K562 (cell line): Measurements from ENCODE around the gene ABCC1. TPM values are rescaled to one million over a fixed set of nuclear protein-coding genes. Genes with fewer than 3 reads are reported as not detected.
A peak's percentile ranks its signal among the peaks of the same experiment; 100 is the strongest.

Experiments
- ATAC-seq: fragments of 200-7000 bp; cut with Tn5 transposase; 3 replicates; pipeline ENCODE4 v1.9.1; 2020; ENCODE audit warnings: moderate library complexity
- BruUV-seq: library from RNA; stranded (reverse); fragments of 400-500 nt; replicated peaks from 2 replicates; lab custom pipeline; 2021; lab: Mats Ljungman, UMichigan
- CTCF ChIA-PET: fragments of 300-600 bp; formaldehyde crosslinking; extraction: SDS; loops from one replicate; lab custom pipeline; 2021; ENCODE audit warnings: low intra/inter-chr PET ratio; lab: Yijun Ruan, JAX
- POLR2A ChIA-PET: fragments of 300-600, 350-650 bp; sonication (Branson Sonifier 250); formaldehyde crosslinking; extraction: SDS; loops from one replicate; lab custom pipeline; 2021; ENCODE audit warnings: antibody characterized with exemption, inconsistent platforms; lab: Yijun Ruan, JAX
- DNase-seq, 4 experiments: peaks; one replicate each; pipeline versions ENCODE4 v3.0.0 to v3.0.0-alpha.2; 2011 to 2018; ENCODE audit warnings: low spot score in 3 of 4, mixed read lengths in 3 of 4; ENCODE audit errors: extremely low read depth in 1 of 4
- FAIRE-seq: peaks from 2 replicates; lab custom pipeline; 2011; peaks lifted over from hg19 to GRCh38; lab: Jason Lieb, UNC
- H2AFZ ChIP-seq: 2 replicates; pipeline ENCODE4 v1.6.0; 2011; ENCODE audit warnings: low read depth, low read length, control low read depth, inconsistent platforms
- H3K27ac ChIP-seq: fragments of 200-600 bp; 3 replicates; pipeline ENCODE4 v1.8.0; 2011; ENCODE audit warnings: low read depth, mild to moderate bottlenecking, control low read depth, inconsistent platforms, low read length, moderate library complexity, mixed read lengths; ENCODE audit errors: extremely low read depth
- H3K27me3 ChIP-seq, 2 experiments: fragments of 300-600 bp in 1 of 2; 2 replicates in 1 of 2; 3 replicates in 1 of 2; pipeline versions ENCODE4 v1.6.0 to v1.8.0; 2011; ENCODE audit warnings: inconsistent platforms in 2 of 2, low read length in 2 of 2, mild to moderate bottlenecking in 1 of 2, mixed read lengths in 1 of 2, moderate library complexity in 1 of 2; ENCODE audit not compliant: control insufficient read depth in 2 of 2, insufficient read depth in 2 of 2
- H3K36me3 ChIP-seq: fragments of 300-600 bp; 3 replicates; pipeline ENCODE4 v1.8.0; 2011; ENCODE audit warnings: mild to moderate bottlenecking, low read length, inconsistent platforms; ENCODE audit not compliant: control insufficient read depth, insufficient read depth
- H3K4me1 ChIP-seq, 2 experiments: fragments of 200-600 bp in 1 of 2; replicated peaks in 1 of 2; 2 replicates in 1 of 2; 3 replicates in 1 of 2; pipeline versions ENCODE4 v1.5.1 to v1.8.0; 2011; ENCODE audit warnings: inconsistent platforms in 2 of 2, low read length in 2 of 2, mild to moderate bottlenecking in 1 of 2, mixed read lengths in 1 of 2, moderate library complexity in 1 of 2; ENCODE audit not compliant: control insufficient read depth in 2 of 2, insufficient read depth in 2 of 2
- H3K4me2 ChIP-seq: 2 replicates; pipeline ENCODE4 v1.6.1; 2011; ENCODE audit warnings: low read length, control low read depth, inconsistent platforms, mixed read lengths; ENCODE audit not compliant: insufficient read depth
- H3K4me3 ChIP-seq: fragments of 200-600 bp; sonication (generic), shearing (Covaris generic); 2 replicates; pipeline ENCODE4 v1.5.1; 2016; ENCODE audit warnings: control low read depth, inconsistent platforms
- H3K79me2 ChIP-seq: fragments of 200-600 bp; 3 replicates; pipeline ENCODE4 v1.8.0; 2011; ENCODE audit warnings: low read length, inconsistent platforms; ENCODE audit not compliant: control insufficient read depth, insufficient read depth
- H3K9ac ChIP-seq, 2 experiments: 2 replicates each; pipeline versions ENCODE4 v1.6.0 to v1.6.1; 2011; ENCODE audit warnings: low read depth in 2 of 2, low read length in 2 of 2, control low read depth in 1 of 2, inconsistent platforms in 1 of 2, mild to moderate bottlenecking in 1 of 2, mixed read lengths in 1 of 2; ENCODE audit not compliant: insufficient read depth in 1 of 2
- H3K9me1 ChIP-seq: one replicate; pipeline ENCODE4 v1.6.0; 2011; ENCODE audit warnings: inconsistent platforms, mild to moderate bottlenecking, low read length, moderate library complexity; ENCODE audit not compliant: control insufficient read depth, insufficient read depth
- H3K9me3 ChIP-seq: replicated peaks from 2 replicates; pipeline ENCODE4 v1.5.1; 2011; ENCODE audit warnings: low read depth, low read length, inconsistent platforms; ENCODE audit not compliant: control insufficient read depth, insufficient read depth
- H4K20me1 ChIP-seq: replicated peaks from 2 replicates; pipeline ENCODE4 v1.6.1; 2011; ENCODE audit warnings: low read length, inconsistent platforms, mixed read lengths; ENCODE audit not compliant: control insufficient read depth, insufficient read depth
- ATF7 ChIP-seq: fragments of 450-650 bp; IDR thresholded peaks from 2 replicates; pipeline ENCODE4 v1.7.1; 2014; ENCODE audit warnings: mild to moderate bottlenecking, moderate library complexity
- CHD2 ChIP-seq: IDR thresholded peaks from 2 replicates; pipeline ENCODE4 v1.6.1; 2011; ENCODE audit warnings: low read depth, low read length
- DEAF1 ChIP-seq: fragments of 450-650 bp; formaldehyde crosslinking; IDR thresholded peaks from 2 replicates; pipeline ENCODE4 v1.4.0; 2020; ENCODE audit warnings: mild to moderate bottlenecking, moderate library complexity
- DPF2 ChIP-seq: fragments of 450-650 bp; IDR thresholded peaks from 2 replicates; pipeline ENCODE4 v1.6.1; 2016
- E2F3 ChIP-seq: fragments of 250-450 bp; sonication (Bioruptor Pico); IDR thresholded peaks from 2 replicates; pipeline ENCODE4 v1.4.0; 2020; ENCODE audit warnings: mild to moderate bottlenecking
- FUS ChIP-seq: fragments of 200-400 bp; formaldehyde crosslinking; optimal IDR thresholded peaks from 2 replicates; pipeline ENCODE3; 2017; ENCODE audit warnings: low read depth, low read length
- MYC ChIP-seq, 2 experiments: fragments of 250-450 bp in 1 of 2; sonication (Bioruptor Pico) in 1 of 2; IDR thresholded peaks; 2 replicates each; pipeline versions ENCODE4 v1.5.1 to v1.6.1; 2012 to 2021; ENCODE audit warnings: low read depth in 2 of 2, borderline replicate concordance in 1 of 2, improper control_type of control experiment in 1 of 2, low read length in 1 of 2, mild to moderate bottlenecking in 1 of 2, moderate library complexity in 1 of 2
- NR0B1 ChIP-seq: fragments of 450-650 bp; IDR thresholded peaks from one replicate; pipeline ENCODE4 v1.6.1; 2018; ENCODE audit warnings: mild to moderate bottlenecking, moderate library complexity; ENCODE audit not compliant: partially characterized antibody
- NR2C1 ChIP-seq, 2 experiments: fragments of 450-650 bp; IDR thresholded peaks; 2 replicates each; pipeline ENCODE4 v1.6.1; 2017; ENCODE audit warnings: mild to moderate bottlenecking in 2 of 2, antibody characterized with exemption in 1 of 2, inconsistent platforms in 1 of 2, missing compliant biosample characterization in 1 of 2, missing genetic modification characterization in 1 of 2
- POLR3A ChIP-seq: IDR thresholded peaks from 2 replicates; pipeline ENCODE4 v1.6.1; 2011; ENCODE audit warnings: borderline replicate concordance, mild to moderate bottlenecking, moderate library complexity; ENCODE audit not compliant: insufficient read length, insufficient read depth; ENCODE audit errors: extremely low read depth
- SAP30 ChIP-seq: fragments of 200-600 bp; sonication (generic); IDR thresholded peaks from 2 replicates; pipeline ENCODE4 v1.6.1; 2012; ENCODE audit warnings: borderline replicate concordance, low read depth, mild to moderate bottlenecking, moderate library complexity, low read length, control low read depth, inconsistent platforms; ENCODE audit not compliant: insufficient read depth, poor library complexity, severe bottlenecking
- SIRT6 ChIP-seq: IDR thresholded peaks from one replicate; pipeline ENCODE4 v1.6.1; 2012; ENCODE audit warnings: low read depth, mild to moderate bottlenecking, control low read depth, inconsistent platforms, low read length, moderate library complexity
- SMAD1 ChIP-seq: fragments of 150-350 bp; IDR thresholded peaks from 2 replicates; pipeline ENCODE4 v1.6.1; 2014; ENCODE audit warnings: low read length, low read depth; ENCODE audit not compliant: partially characterized antibody
- SMC3 ChIP-seq: conservative IDR thresholded peaks from 2 replicates; pipeline ENCODE4 v1.6.1; 2011; ENCODE audit warnings: low read depth, low read length, improper control_type of control experiment; ENCODE audit not compliant: insufficient read depth
- SP1 ChIP-seq: sonication (generic); formaldehyde crosslinking; IDR thresholded peaks from 2 replicates; pipeline ENCODE4 v1.8.1; 2022; ENCODE audit warnings: mild to moderate bottlenecking, missing genetic modification reagents
- TBP ChIP-seq: optimal IDR thresholded peaks from 2 replicates; pipeline ENCODE3; 2011; ENCODE audit warnings: low read depth, low read length, improper control_type of control experiment
- ZBTB7A ChIP-seq: IDR thresholded peaks from 2 replicates; pipeline ENCODE4 v1.6.1; 2011; ENCODE audit warnings: low read depth, mild to moderate bottlenecking, low read length, moderate library complexity, borderline replicate concordance; ENCODE audit not compliant: control insufficient read depth
- ZNF764 ChIP-seq: fragments of 250-450 bp; sonication (Bioruptor Pico); IDR thresholded peaks from 2 replicates; pipeline ENCODE4 v1.4.0; 2020; ENCODE audit warnings: low read depth, mild to moderate bottlenecking, moderate library complexity
- WGBS: fragments of 100-300 bp; shearing (Covaris generic); methylation state at CpG from one replicate; pipeline ENCODE4 v1.1.6; 2016; ENCODE audit warnings: low coverage, mixed read lengths; ENCODE audit not compliant: insufficient coverage; ENCODE audit errors: missing lambda C conversion rate; 5-methylcytosine and 5-hydroxymethylcytosine counted together
- in situ Hi-C: fragments of 300-500 bp; cut with MboI; formaldehyde crosslinking; loops from 4 replicates; pipeline ENCODE4 v1.15.0; 2018; ENCODE audit warnings: inconsistent platforms, mixed read lengths
- intact Hi-C: fragments of 100-400 bp; cut with micrococcal nuclease; formaldehyde crosslinking; loops from 2 replicates; pipeline ENCODE4 v1.14.2; 2022
- polyA plus RNA-seq, 8 experiments: library from polyadenylated mRNA; depleted of rRNA in 4 of 8; stranded (reverse) in 5 of 8; unstranded in 3 of 8; fragments of >200 nt; fragmentation: Nextera tagmentation in 2 of 8; fragmentation: Illumina TruSeq in 1 of 8; extraction: Ambion mirVana in 2 of 8; extraction: Trizol in 1 of 8; gene quantifications; 2 replicates each; pipeline versions ENCODE4 v1.2.1 to v1.2.3, GENCODE V29; 2011 to 2014; ENCODE audit warnings: inconsistent platforms in 1 of 8, missing spikeins in 1 of 8
- total RNA-seq, 7 experiments: library from RNA; depleted of rRNA in 6 of 7; stranded (reverse); fragments of >200 nt in 6 of 7; fragmentation: Illumina TruSeq in 2 of 7; extraction: Trizol in 2 of 7; gene quantifications; 2 replicates each; pipeline versions ENCODE4 v1.2.1 to v1.2.3, GENCODE V29; 2011 to 2021; ENCODE audit warnings: low replicate concordance in 1 of 7
- TF ChIP-seq, protein P1 (sequence below): fragments of 450-650 bp; IDR thresholded peaks from 2 replicates; pipeline ENCODE4 v1.6.1; 2016; ENCODE audit warnings: missing biosample characterization, missing genetic modification characterization

ABCC1 gene
- total and polyA plus RNA-seq, 9 of the 15 experiments (the other 6 are each of a cell fraction or from before 2014, with no cell fraction given) = 3.9 to 41.6 (median 10.0) TPM

- POLR2A ChIA-PET = interaction anchor here (1.1 to 1.7 kb wide), 5 partner anchors 11 to 48 kb away, joined by 3 to 5 read pairs (median 4); no protein-coding TSS in a partner anchor
- no TSS peak for BruUV-seq
- no peak for FAIRE-seq
- TF ChIP-seq E2F3 (CRISPR knock-in tag) (no peak), NR0B1 (no peak), SIRT6 (no peak), ATF7 (no peak), ZBTB7A (no peak), FUS (no peak), SP1 (no peak), DPF2 (peak; percentile 37; the same call in 1 of the 2 replicates), SMC3 (no peak), CHD2 (no peak), DEAF1 (CRISPR knock-in tag) (no peak), ZNF764 (no peak), POLR3A (no peak), SMAD1 (no peak), MYC (IDR thresholded peaks at IDR 0.05; ENCODE audit: low read depth, low read length) (no peak), MYC (CRISPR knock-in tag; IDR thresholded peaks at IDR 0.05; ENCODE audit: borderline replicate concordance, low read depth) (no peak), TBP (no peak), NR2C1 (IDR thresholded peaks at IDR 0.05) (no peak), NR2C1 (tag; IDR thresholded peaks at IDR 0.05) (no peak), SAP30 (no peak)
- TF ChIP-seq, protein P1, sequence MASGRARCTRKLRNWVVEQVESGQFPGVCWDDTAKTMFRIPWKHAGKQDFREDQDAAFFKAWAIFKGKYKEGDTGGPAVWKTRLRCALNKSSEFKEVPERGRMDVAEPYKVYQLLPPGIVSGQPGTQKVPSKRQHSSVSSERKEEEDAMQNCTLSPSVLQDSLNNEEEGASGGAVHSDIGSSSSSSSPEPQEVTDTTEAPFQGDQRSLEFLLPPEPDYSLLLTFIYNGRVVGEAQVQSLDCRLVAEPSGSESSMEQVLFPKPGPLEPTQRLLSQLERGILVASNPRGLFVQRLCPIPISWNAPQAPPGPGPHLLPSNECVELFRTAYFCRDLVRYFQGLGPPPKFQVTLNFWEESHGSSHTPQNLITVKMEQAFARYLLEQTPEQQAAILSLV = no peak
These were observed 24.0 kb downstream of the ABCC1 start for GRCh38 chr16:15973421-15973820.

More at GRCh38 chr16:15973421-15973820, 24.0 kb downstream of the ABCC1 start:
- Histone ChIP-seq H3K4me3 (no peak overlapping the region), H3K4me2 (no peak overlapping the region), H3K9me3 (peaks cover 27% of the 10 kb centered on the region), H2AFZ (no peak overlapping the region), H3K9ac (no peak overlapping the region), H3K27ac (no peak overlapping the region), H4K20me1 (no peaks in the 10 kb centered on the region), H3K36me3 (peaks cover 46% of the 10 kb centered on the region), H3K27me3 (no peaks in the 10 kb centered on the region), H3K9me1 (peaks cover 3% of the 10 kb centered on the region), H3K4me1 (peaks cover 0 to 6% of the 10 kb centered on the region in 2 experiments; a peak in 3 of 5 replicates), H3K79me2 (peaks cover 93% of the 10 kb centered on the region)
- CTCF ChIA-PET = no interaction called here
- WGBS = 61% methylated on average over 5 of the region's 5 CpGs
- in situ Hi-C loops = no loop called here
- intact Hi-C loops = no loop called here
- DNase-seq = peak in 1 of 4 experiments; percentile 33
- no peak for ATAC-seq
